Activated T-cell treated with anti-CD3 and anti-CD28 coated beads, Interleukin-2, amount 50 U/mL, for 24 hours (primary cell): ENCODE results near the gene ANKRD65.
"Not testable (repeated sequence)": the region's sequence is repeated elsewhere in the genome, so short reads cannot be mapped to it uniquely, and the experiment has no call there.

ENCODE experiments used
- DNase-seq: peaks from one replicate; pipeline ENCODE4 v3.0.0-alpha.2; 2020
- H3K27ac Mint-ChIP-seq: 2 replicates; pipeline ENCODE4 v1.8.0; 2020; ENCODE audit warnings: mild to moderate bottlenecking, mixed read lengths
- H3K27me3 Mint-ChIP-seq: 2 replicates; pipeline ENCODE4 v1.8.0; 2020; ENCODE audit warnings: mixed read lengths
- H3K36me3 Mint-ChIP-seq: 2 replicates; pipeline ENCODE4 v1.8.0; 2020; ENCODE audit warnings: low read depth, mixed read lengths
- H3K4me1 Mint-ChIP-seq: 2 replicates; pipeline ENCODE4 v1.8.0; 2020; ENCODE audit warnings: low read depth, mixed read lengths
- H3K4me3 Mint-ChIP-seq: 2 replicates; pipeline ENCODE4 v1.8.0; 2020; ENCODE audit warnings: mild to moderate bottlenecking, moderate library complexity, mixed read lengths
- H3K9me3 Mint-ChIP-seq: 2 replicates; pipeline ENCODE4 v1.8.0; 2020; ENCODE audit warnings: mixed read lengths

ANKRD65 gene

GRCh38 chr1:1428967-1429366 is 7.9 kb upstream of the ANKRD65 start:
- H3K9me3 Mint-ChIP-seq, H3K4me1 Mint-ChIP-seq, H3K27ac Mint-ChIP-seq, H3K4me3 Mint-ChIP-seq, DNase-seq, H3K36me3 Mint-ChIP-seq: not testable (repeated sequence)
- H3K27me3 Mint-ChIP-seq, result peaks cover 46% of the 10 kb centered on the region

DNA sequence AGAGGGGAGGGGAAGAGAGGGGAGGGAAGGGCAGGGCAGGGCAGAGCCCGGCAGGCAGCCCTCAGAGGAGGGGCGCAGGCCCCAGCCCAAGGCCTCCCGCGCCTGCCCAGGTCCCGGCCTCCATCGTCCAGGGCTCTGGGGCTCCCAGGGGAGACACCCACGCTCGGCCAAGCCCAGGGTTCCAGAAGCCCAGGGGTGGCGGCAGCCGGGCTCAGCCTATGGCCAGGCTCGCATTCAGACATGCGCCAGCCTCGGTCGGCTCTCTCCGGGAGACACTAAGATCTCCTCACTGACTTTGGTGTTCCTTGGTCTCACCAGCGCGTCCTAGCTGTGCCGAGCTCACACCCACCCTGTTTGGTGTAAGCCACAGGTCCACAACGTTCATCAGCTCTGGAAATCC is 7.1 kb upstream of the ANKRD65 start:
- no peak for DNase-seq
- Mint-ChIP-seq H3K36me3 (no peaks in the 10 kb centered on the region), H3K27ac (no peak overlapping the region), H3K4me1 (peaks cover 2% of the 10 kb centered on the region), H3K27me3 (peaks cover 47% of the 10 kb centered on the region), H3K9me3 (no peaks in the 10 kb centered on the region), H3K4me3 (no peak overlapping the region)

DNA sequence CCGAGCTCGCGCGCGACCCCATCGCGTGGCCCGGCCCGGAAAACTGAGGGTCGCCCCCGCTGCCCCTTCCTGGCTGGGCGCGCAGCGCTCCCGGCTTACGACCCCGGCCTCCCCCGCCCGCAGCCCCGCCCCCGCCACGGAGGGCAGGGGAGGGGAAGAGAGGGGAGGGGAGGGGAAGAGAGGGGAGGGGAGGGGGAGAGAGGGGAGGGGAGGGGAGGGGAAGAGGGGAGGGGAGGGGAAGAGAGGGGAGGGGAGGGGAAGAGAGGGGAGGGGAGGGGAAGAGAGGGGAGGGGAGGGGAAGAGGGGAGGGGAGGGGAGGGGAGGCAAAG is 6.7 kb upstream of the ANKRD65 start:
- no peaks in the 10 kb centered on the region for H3K9me3 Mint-ChIP-seq
- no peak overlapping the region for H3K27ac Mint-ChIP-seq
- peaks cover 51% of the 10 kb centered on the region for H3K27me3 Mint-ChIP-seq
- no peak for DNase-seq
- no peak overlapping the region for H3K4me3 Mint-ChIP-seq
- peaks cover 4% of the 10 kb centered on the region for H3K4me1 Mint-ChIP-seq
- H3K36me3 Mint-ChIP-seq, result no peaks in the 10 kb centered on the region

DNA sequence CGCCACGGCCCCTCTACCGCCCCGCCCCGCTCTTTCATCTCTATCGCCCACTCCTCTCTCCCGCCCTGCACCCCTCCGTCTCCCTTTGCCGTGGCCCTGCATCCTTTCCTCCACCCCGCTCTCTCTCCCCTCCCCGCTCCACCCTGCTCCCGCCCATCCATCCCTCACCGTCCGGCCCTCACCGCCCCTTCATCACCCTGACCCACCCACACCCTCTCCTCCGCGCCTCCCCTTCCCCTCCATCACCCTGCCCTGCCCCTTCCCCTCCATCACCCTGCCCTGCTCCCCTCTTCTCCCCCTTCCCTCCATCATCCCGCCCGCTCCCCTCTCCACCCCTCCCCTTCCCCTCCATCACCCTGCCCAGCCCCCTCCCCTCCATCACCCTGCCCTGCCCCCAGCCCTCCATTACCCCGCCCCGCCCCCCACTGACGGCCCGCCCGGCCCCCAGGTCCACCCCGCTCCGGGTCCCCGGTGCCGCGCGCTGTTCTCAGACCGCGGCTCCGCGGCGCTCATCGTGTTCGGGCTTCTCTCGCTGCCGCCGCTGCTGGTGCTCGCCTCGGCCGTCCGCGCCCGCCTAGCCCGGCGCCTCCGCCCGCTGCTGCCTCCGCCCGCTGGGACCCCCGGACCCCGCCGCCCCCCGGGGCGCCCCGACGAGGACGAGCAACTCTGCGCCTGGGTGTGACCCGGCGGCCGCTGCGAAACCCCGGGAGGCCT is 6.2 kb upstream of the ANKRD65 start:
- no peak for DNase-seq
- Mint-ChIP-seq H3K4me3 (no peak overlapping the region), H3K4me1 (peaks cover 8% of the 10 kb centered on the region), H3K36me3 (no peaks in the 10 kb centered on the region), H3K9me3 (no peaks in the 10 kb centered on the region), H3K27me3 (peaks cover 53% of the 10 kb centered on the region), H3K27ac (no peak overlapping the region)

DNA sequence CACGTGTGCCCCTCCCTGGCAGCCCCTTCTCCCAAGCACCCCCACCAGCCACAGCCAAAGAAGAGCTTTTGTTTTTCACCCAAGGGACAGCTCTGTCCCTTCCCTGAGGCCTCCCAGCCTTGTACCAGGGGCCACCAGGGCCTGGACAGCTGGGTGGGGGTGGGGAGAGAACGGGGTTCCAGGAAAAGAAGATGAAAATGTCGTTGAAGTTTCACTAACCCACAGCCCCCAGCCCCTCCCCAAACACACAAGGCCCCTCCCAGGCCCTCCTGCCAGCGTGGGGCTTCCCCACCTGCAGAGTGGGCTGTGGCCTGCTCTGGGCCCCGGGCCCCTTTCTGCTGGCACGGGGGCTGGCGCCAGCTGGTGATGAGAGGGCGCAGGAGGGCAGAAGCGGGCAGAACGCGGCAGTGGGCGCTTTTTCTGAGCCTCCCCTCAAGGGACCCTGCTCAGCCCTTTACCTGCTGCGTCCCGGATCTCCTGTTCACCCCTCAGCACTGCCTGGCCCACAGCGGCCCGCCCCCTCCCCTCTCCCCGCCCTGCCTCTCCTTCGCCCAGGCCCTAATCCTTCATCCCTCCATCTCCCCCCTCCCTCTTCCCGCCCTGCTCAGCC is 5.5 kb upstream of the ANKRD65 start:
- Mint-ChIP-seq H3K4me1 (peaks cover 10% of the 10 kb centered on the region), H3K36me3 (no peaks in the 10 kb centered on the region), H3K9me3 (no peaks in the 10 kb centered on the region), H3K27ac (no peak overlapping the region), H3K27me3 (peaks cover 52% of the 10 kb centered on the region), H3K4me3 (no peak overlapping the region)
- no peak for DNase-seq

DNA sequence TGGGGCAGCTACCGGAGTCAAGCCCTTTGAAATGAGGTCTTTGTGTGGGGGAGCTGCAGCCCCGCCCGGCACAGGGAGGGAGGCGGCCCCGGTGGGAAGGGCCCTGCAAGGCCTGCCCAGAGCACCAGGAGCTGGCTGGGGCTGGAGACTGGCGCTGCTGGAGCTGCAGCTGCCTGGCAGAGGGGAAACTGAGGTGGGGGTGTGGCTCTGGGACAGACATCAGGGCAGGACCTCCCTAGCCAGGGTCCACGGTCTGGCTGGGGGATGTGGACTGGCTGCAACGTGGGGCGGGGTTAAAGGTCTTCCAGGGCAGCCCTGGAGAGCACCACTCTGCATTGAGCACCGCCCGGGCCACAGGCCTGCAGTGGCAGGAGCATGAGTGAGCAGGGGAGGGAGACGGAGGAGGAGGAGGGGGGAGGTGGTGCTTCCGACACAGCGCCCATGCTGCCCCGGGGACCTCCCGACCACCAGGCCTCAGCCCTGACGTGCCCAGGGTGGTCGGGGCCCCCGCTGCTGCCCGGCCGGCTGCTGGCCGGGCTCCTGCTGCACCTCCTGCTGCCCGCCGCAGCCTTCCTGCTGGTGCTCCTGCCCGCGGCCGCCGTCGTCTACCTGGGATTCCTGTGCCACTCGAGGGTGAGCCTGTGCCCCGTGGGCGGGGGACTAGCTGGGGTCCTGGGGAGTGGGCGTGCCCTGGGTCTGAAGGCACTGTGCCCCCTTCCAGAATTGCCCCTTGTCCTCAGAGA is 4.8 kb upstream of the ANKRD65 start:
- DNase-seq, result no peak
- peaks cover 53% of the 10 kb centered on the region for H3K27me3 Mint-ChIP-seq
- no peak overlapping the region for H3K27ac Mint-ChIP-seq
- H3K9me3 Mint-ChIP-seq, result no peaks in the 10 kb centered on the region
- H3K36me3 Mint-ChIP-seq, result no peaks in the 10 kb centered on the region
- no peak overlapping the region for H3K4me3 Mint-ChIP-seq
- peaks cover 10% of the 10 kb centered on the region for H3K4me1 Mint-ChIP-seq

DNA sequence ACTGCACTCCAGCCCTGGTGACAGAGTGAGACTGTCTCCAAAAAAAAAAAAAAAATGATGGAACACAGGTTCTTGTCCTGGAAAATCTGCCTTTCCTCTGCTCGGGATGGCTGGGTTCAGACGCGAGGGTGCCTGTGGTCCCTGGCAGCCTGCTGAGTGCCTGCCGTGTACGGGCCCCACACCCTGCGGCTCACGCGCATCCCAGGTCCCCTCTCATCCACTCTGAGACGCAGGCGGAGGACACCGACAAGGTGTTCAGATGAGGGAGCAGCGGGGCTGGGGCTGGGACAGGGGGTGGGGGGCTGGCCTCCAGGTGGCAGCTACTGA is 4.3 kb upstream of the ANKRD65 start:
- H3K4me3 Mint-ChIP-seq, result no peak overlapping the region
- no peak overlapping the region for H3K27ac Mint-ChIP-seq

DNA sequence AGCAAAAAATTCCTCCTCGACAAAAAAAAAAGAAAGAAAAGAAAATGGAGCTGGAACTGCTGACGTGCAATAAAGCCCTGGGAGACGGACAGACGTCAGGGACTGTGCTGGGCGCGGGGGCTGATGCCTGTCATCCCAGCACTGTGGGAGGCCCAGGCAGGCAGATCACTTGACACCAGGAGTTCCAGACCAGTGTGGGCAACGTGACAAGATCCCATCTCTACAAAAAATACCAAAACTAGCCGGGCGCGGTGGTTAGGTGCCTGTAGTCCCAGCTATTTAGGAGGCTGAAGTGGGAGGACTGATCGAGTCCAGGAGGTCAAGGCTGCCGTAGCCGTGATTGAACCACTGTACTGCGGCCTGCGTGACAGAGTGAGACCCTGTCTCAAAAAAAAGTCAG is 3.6 kb upstream of the ANKRD65 start:
- peaks cover 50% of the 10 kb centered on the region for H3K27me3 Mint-ChIP-seq
- no peak overlapping the region for H3K27ac Mint-ChIP-seq
- H3K36me3 Mint-ChIP-seq, result no peaks in the 10 kb centered on the region
- H3K4me3 Mint-ChIP-seq, result no peak overlapping the region
- peaks cover 10% of the 10 kb centered on the region for H3K4me1 Mint-ChIP-seq
- no peaks in the 10 kb centered on the region for H3K9me3 Mint-ChIP-seq
- DNase-seq, result no peak

More for the DNA sequence above, 4.3 kb upstream of the ANKRD65 start:
- Mint-ChIP-seq H3K36me3 (no peaks in the 10 kb centered on the region), H3K9me3 (no peaks in the 10 kb centered on the region), H3K27me3 (peaks cover 56% of the 10 kb centered on the region), H3K4me1 (peaks cover 10% of the 10 kb centered on the region)
- DNase-seq, result no peak

DNA sequence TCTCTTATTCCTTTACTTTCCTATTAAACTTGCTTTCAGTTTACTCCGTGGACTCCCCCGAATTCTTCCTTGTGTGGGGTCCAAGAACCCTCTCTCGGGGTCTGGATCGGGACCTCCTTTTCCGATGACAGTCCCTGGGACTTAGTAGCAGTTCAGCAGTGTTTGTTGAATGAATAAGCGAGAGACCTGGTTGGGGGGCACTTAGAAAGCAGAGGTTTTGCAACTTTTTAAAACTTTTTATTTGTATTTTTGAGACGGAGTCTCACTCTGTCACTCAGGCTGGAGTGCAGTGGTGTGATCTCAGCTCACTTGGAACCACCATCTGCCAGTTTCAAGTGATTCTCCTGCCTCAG is 2.1 kb upstream of the ANKRD65 start:
- Mint-ChIP-seq H3K27ac (no peak overlapping the region), H3K9me3 (no peaks in the 10 kb centered on the region), H3K27me3 (peaks cover 38% of the 10 kb centered on the region), H3K4me1 (peaks cover 11% of the 10 kb centered on the region), H3K4me3 (no peak overlapping the region), H3K36me3 (no peaks in the 10 kb centered on the region)
- no peak for DNase-seq

- no peaks in the 10 kb centered on the region for H3K36me3 Mint-ChIP-seq
- H3K27ac Mint-ChIP-seq, result peak overlapping the region; percentile 17
- H3K9me3 Mint-ChIP-seq, result no peaks in the 10 kb centered on the region
- peaks cover 16% of the 10 kb centered on the region for H3K4me1 Mint-ChIP-seq
- peaks cover 38% of the 10 kb centered on the region for H3K27me3 Mint-ChIP-seq
- DNase-seq, result no peak
- no peak overlapping the region for H3K4me3 Mint-ChIP-seq
These were observed 1.6 kb upstream of the ANKRD65 start for GRCh38 chr1:1422465-1423244.

DNA sequence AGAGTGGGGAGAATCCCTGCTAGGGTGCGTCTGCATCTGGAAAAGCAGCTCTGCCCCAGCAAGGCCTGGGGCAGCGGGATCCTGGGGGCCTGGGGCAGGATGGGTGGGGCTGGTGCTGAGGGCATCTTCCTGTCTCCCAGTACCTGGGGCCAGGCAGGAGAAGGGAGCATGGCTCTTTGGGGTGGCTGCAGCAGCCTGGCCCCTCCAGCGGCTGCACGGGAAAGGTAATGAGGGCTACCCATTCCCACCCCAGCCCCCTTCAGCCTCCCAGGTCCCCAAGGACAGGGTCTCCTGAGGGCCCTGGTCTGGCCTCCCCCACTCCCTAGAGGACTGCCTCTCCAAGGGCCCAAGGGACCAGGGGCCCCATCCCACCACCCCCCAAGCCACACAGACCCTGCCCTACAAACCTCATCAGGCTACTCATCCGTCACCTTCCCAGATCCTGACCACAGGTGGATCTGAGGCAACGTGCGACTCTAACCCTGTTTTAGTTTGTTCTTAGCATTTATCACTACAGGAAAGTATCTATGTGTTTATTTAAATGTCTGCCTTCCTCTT is 910 bp upstream of the ANKRD65 start:
- H3K27ac Mint-ChIP-seq, result no peak overlapping the region
- DNase-seq, result no peak
- no peak overlapping the region for H3K4me3 Mint-ChIP-seq
- peaks cover 38% of the 10 kb centered on the region for H3K27me3 Mint-ChIP-seq
- peaks cover 17% of the 10 kb centered on the region for H3K4me1 Mint-ChIP-seq
- no peaks in the 10 kb centered on the region for H3K36me3 Mint-ChIP-seq
- H3K9me3 Mint-ChIP-seq, result no peaks in the 10 kb centered on the region

GRCh38 chr1:1420654-1421141 is 378 bp downstream of the ANKRD65 start:
- Mint-ChIP-seq H3K27ac (no peak overlapping the region), H3K36me3 (no peaks in the 10 kb centered on the region), H3K4me1 (peaks cover 16% of the 10 kb centered on the region), H3K4me3 (no peak overlapping the region), H3K9me3 (no peaks in the 10 kb centered on the region), H3K27me3 (peaks cover 32% of the 10 kb centered on the region)
- no peak for DNase-seq

- no peaks in the 10 kb centered on the region for H3K36me3 Mint-ChIP-seq
- H3K27me3 Mint-ChIP-seq, result peaks cover 27% of the 10 kb centered on the region
- H3K4me1 Mint-ChIP-seq, result peaks cover 16% of the 10 kb centered on the region
- H3K4me3 Mint-ChIP-seq, result no peak overlapping the region
- H3K27ac Mint-ChIP-seq, result no peak overlapping the region
- H3K9me3 Mint-ChIP-seq, result no peaks in the 10 kb centered on the region
- no peak for DNase-seq
These were observed 1.0 kb downstream of the ANKRD65 start for GRCh38 chr1:1419813-1420653.

DNA sequence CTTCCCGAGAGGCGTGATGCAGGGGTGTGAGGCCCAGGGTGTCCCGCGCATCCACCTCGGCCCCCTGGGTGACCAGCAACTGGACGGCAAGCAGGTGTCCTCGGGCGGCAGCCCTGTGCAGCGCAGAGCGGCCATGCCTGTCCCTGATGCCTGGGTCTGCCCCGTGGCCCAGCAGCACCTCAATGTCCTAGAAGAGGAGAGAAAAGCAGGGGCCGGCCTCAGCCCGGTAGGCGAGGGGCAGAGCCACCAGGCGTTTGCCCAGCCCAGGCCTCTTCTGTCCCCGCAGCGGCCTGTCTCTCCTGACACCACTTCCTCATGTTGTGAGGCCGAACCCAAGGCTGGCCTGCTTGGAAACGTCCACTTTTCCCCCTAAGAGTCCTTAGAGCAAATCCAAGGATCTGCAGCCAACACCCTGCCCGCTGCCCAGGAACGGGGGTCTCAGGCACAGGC is 1.7 kb downstream of the ANKRD65 start:
- H3K27me3 Mint-ChIP-seq, result peaks cover 21% of the 10 kb centered on the region
- H3K9me3 Mint-ChIP-seq, result no peaks in the 10 kb centered on the region
- H3K36me3 Mint-ChIP-seq, result no peaks in the 10 kb centered on the region
- peaks cover 16% of the 10 kb centered on the region for H3K4me1 Mint-ChIP-seq
- DNase-seq, result no peak
- H3K27ac Mint-ChIP-seq, result no peak overlapping the region
- no peak overlapping the region for H3K4me3 Mint-ChIP-seq
